HG02678 (cell line): ENCODE data around the gene KRT86.
"Not testable (repeated sequence)": the region's sequence is repeated elsewhere in the genome, so short reads cannot be mapped to it uniquely, and the experiment has no call there.

Experiments
- ATAC-seq: cut with Tn5 transposase; IDR thresholded peaks from one replicate; pipeline ENCODE4 v1.9.1; 2021; ENCODE audit warnings: mild to moderate bottlenecking, moderate library complexity; ENCODE audit not compliant: unreplicated experiment

Gene KRT86

GRCh38 chr12:52331039-52331438 is 56.6 kb downstream of the KRT86 start:
- no peak for ATAC-seq

GRCh38 chr12:52331833-52332232 is 57.4 kb downstream of the KRT86 start:
- ATAC-seq: no peak

GRCh38 chr12:52332381-52332780 is 57.9 kb downstream of the KRT86 start:
- no peak for ATAC-seq

- ATAC-seq: no peak
Observed at GRCh38 chr12:52333321-52333720, 58.9 kb downstream of the KRT86 start.

- ATAC-seq: no peak
Observed at GRCh38 chr12:52334185-52334584, 59.7 kb downstream of the KRT86 start.

GRCh38 chr12:52335598-52336262 is 61.3 kb downstream of the KRT86 start:
- no peak for ATAC-seq

- ATAC-seq: no peak
Observed at GRCh38 chr12:52336641-52337040, 62.2 kb downstream of the KRT86 start.

- no peak for ATAC-seq
Observed at GRCh38 chr12:52337054-52337453, 62.6 kb downstream of the KRT86 start.

GRCh38 chr12:52338241-52338960 is 64.0 kb downstream of the KRT86 start:
- no peak for ATAC-seq

GRCh38 chr12:52341066-52341580 is 66.7 kb downstream of the KRT86 start:
- no peak for ATAC-seq

- ATAC-seq: no peak
Observed at GRCh38 chr12:52342781-52343490, 68.5 kb downstream of the KRT86 start.

GRCh38 chr12:52343550-52343949 is 69.1 kb downstream of the KRT86 start:
- ATAC-seq: no peak

GRCh38 chr12:52344111-52344510 is 69.7 kb downstream of the KRT86 start:
- no peak for ATAC-seq

- ATAC-seq: not testable (repeated sequence)
Observed at GRCh38 chr12:52345041-52345440, 70.6 kb downstream of the KRT86 start.

GRCh38 chr12:52346593-52346992 is 72.1 kb downstream of the KRT86 start:
- no peak for ATAC-seq

- ATAC-seq: no peak
Observed at GRCh38 chr12:52347016-52347415, 72.6 kb downstream of the KRT86 start.

- no peak for ATAC-seq
Observed at GRCh38 chr12:52347551-52348510, 73.4 kb downstream of the KRT86 start.

- no peak for ATAC-seq
Observed at GRCh38 chr12:52349196-52349595, 74.8 kb downstream of the KRT86 start.

GRCh38 chr12:52350021-52350620 is 75.7 kb downstream of the KRT86 start:
- ATAC-seq: no peak

- ATAC-seq: no peak
Observed at GRCh38 chr12:52350786-52351185, 76.3 kb downstream of the KRT86 start.
